Mucosa of rectum (tissue), 2 donors: ENCODE results near the gene TDRKH.

Experiments
- H3K27ac ChIP-seq, 2 donors: one replicate each; pipeline ENCODE4 v1.7.0; 2013; ENCODE audit warnings: inconsistent platforms in 2 of 2, low read depth in 2 of 2, low read length in 2 of 2
- H3K27me3 ChIP-seq, 2 donors: one replicate each; pipeline ENCODE4 v1.7.0; 2013; ENCODE audit warnings: low read length in 2 of 2; ENCODE audit not compliant: control insufficient read depth in 2 of 2, insufficient read depth in 2 of 2
- H3K36me3 ChIP-seq, 2 donors: one replicate each; pipeline ENCODE4 v1.7.0; 2013; ENCODE audit warnings: low read length in 2 of 2; ENCODE audit not compliant: control insufficient read depth in 2 of 2, insufficient read depth in 2 of 2
- H3K4me1 ChIP-seq, 2 donors: one replicate each; pipeline ENCODE4 v1.7.0; 2013; ENCODE audit warnings: low read length in 2 of 2, mild to moderate bottlenecking in 1 of 2; ENCODE audit not compliant: control insufficient read depth in 2 of 2, insufficient read depth in 2 of 2
- H3K4me3 ChIP-seq, 2 donors: one replicate each; pipeline ENCODE4 v1.7.0; 2013; ENCODE audit warnings: low read length in 2 of 2
- H3K9ac ChIP-seq, 2 donors: one replicate each; pipeline ENCODE4 v1.7.0; 2013; ENCODE audit warnings: low read length in 2 of 2, low read depth in 1 of 2, mild to moderate bottlenecking in 1 of 2
- H3K9me3 ChIP-seq, 2 donors: one replicate each; pipeline ENCODE4 v1.7.0; 2013; ENCODE audit warnings: low read length in 2 of 2; ENCODE audit not compliant: control insufficient read depth in 2 of 2
- donor health status: healthy.
- donor health status: Normal muscosa, but diverticular disease.

Gene TDRKH

GRCh38 chr1:151833172-151833900 lies 43.0 kb upstream of the TDRKH start:
- Histone ChIP-seq H3K9ac (peak overlapping the region in 1 of 2 donors; percentile 84), H3K9me3 (no peaks in the 10 kb centered on the region), H3K27me3 (no peaks in the 10 kb centered on the region), H3K4me1 (peaks cover 49 to 61% of the 10 kb centered on the region in 2 donors), H3K36me3 (peaks cover 0 to under 1% of the 10 kb centered on the region in 2 donors), H3K27ac (peak overlapping the region; percentile 45 to 92), H3K4me3 (peak overlapping the region in 1 of 2 donors; percentile 20)

- Histone ChIP-seq H3K9ac (peak overlapping the region; percentile 56 to 84), H3K4me3 (peak overlapping the region; percentile 20 to 79), H3K36me3 (peaks cover 0 to 2% of the 10 kb centered on the region in 2 donors), H3K27me3 (no peaks in the 10 kb centered on the region), H3K9me3 (no peaks in the 10 kb centered on the region), H3K4me1 (peaks cover 48 to 61% of the 10 kb centered on the region in 2 donors), H3K27ac (peak overlapping the region; percentile 89 to 92)
These were observed 42.1 kb upstream of the TDRKH start for GRCh38 chr1:151832318-151832980.

GRCh38 chr1:151831605-151832004 lies 41.3 kb upstream of the TDRKH start, which contains the start of gene RORC:
RORC (minus strand) TSS chr1:151831802; CDS start chr1:151831764, 38 bp downstream.
- Histone ChIP-seq H3K9me3 (no peaks in the 10 kb centered on the region), H3K4me1 (peaks cover 40 to 53% of the 10 kb centered on the region in 2 donors), H3K27ac (peak within 1 kb of the TSS; percentile 89 to 92), H3K36me3 (peaks cover 0 to 2% of the 10 kb centered on the region in 2 donors), H3K4me3 (peak within 1 kb of the TSS; percentile 75 to 79), H3K27me3 (no peaks in the 10 kb centered on the region), H3K9ac (peak within 1 kb of the TSS; percentile 84 to 86)

- peak overlapping the region; percentile 89 to 92 for H3K27ac ChIP-seq
- peak overlapping the region; percentile 84 to 86 for H3K9ac ChIP-seq
- H3K27me3 ChIP-seq: no peaks in the 10 kb centered on the region
- peaks cover 40 to 50% of the 10 kb centered on the region in 2 donors for H3K4me1 ChIP-seq
- H3K4me3 ChIP-seq: peak overlapping the region; percentile 75 to 79
- peaks cover 0 to 2% of the 10 kb centered on the region in 2 donors for H3K36me3 ChIP-seq
- H3K9me3 ChIP-seq: no peaks in the 10 kb centered on the region
These were observed 40.9 kb upstream of the TDRKH start for GRCh38 chr1:151831256-151831591.

GRCh38 chr1:151830055-151830454 lies 39.8 kb upstream of the TDRKH start:
- H3K9me3 ChIP-seq: no peaks in the 10 kb centered on the region
- H3K4me1 ChIP-seq: peaks cover 40 to 49% of the 10 kb centered on the region in 2 donors
- peak overlapping the region; percentile 38 to 75 for H3K4me3 ChIP-seq
- H3K27ac ChIP-seq: peak overlapping the region; percentile 89 to 92
- peaks cover 0 to 2% of the 10 kb centered on the region in 2 donors for H3K36me3 ChIP-seq
- no peaks in the 10 kb centered on the region for H3K27me3 ChIP-seq
- peak overlapping the region; percentile 17 to 84 for H3K9ac ChIP-seq

GRCh38 chr1:151829352-151830046 lies 39.2 kb upstream of the TDRKH start:
- Histone ChIP-seq H3K9ac (no peak overlapping the region), H3K36me3 (peaks cover 0 to 2% of the 10 kb centered on the region in 2 donors), H3K4me1 (peaks cover 40 to 49% of the 10 kb centered on the region in 2 donors), H3K9me3 (no peaks in the 10 kb centered on the region), H3K27me3 (no peaks in the 10 kb centered on the region), H3K27ac (peak overlapping the region in 1 of 2 donors; percentile 51), H3K4me3 (no peak overlapping the region)

- Histone ChIP-seq H3K4me1 (peaks cover 37 to 45% of the 10 kb centered on the region in 2 donors), H3K9me3 (no peaks in the 10 kb centered on the region), H3K27me3 (no peaks in the 10 kb centered on the region), H3K9ac (no peak overlapping the region), H3K4me3 (no peak overlapping the region), H3K36me3 (peaks cover 0 to 2% of the 10 kb centered on the region in 2 donors), H3K27ac (peak overlapping the region in 1 of 2 donors; percentile 51)
These were observed 38.6 kb upstream of the TDRKH start for GRCh38 chr1:151828921-151829320.

GRCh38 chr1:151827853-151828252 lies 37.6 kb upstream of the TDRKH start:
- H3K27me3 ChIP-seq: no peaks in the 10 kb centered on the region
- peaks cover 30 to 35% of the 10 kb centered on the region in 2 donors for H3K4me1 ChIP-seq
- no peak overlapping the region for H3K4me3 ChIP-seq
- no peak overlapping the region for H3K9ac ChIP-seq
- H3K9me3 ChIP-seq: no peaks in the 10 kb centered on the region
- H3K27ac ChIP-seq: no peak overlapping the region
- peaks cover 0 to 2% of the 10 kb centered on the region in 2 donors for H3K36me3 ChIP-seq

GRCh38 chr1:151825751-151826660 lies 35.7 kb upstream of the TDRKH start:
- H3K4me1 ChIP-seq: peaks cover 18% of the 10 kb centered on the region in 2 donors
- no peak overlapping the region for H3K4me3 ChIP-seq
- H3K9me3 ChIP-seq: no peaks in the 10 kb centered on the region
- no peak overlapping the region for H3K9ac ChIP-seq
- H3K27ac ChIP-seq: no peak overlapping the region
- H3K36me3 ChIP-seq: peaks cover under 1 to 2% of the 10 kb centered on the region in 2 donors
- H3K27me3 ChIP-seq: no peaks in the 10 kb centered on the region
